Lower leg skin (tissue), 4 donors: ENCODE data around the gene VRK1. TPM values are rescaled to one million over a fixed set of nuclear protein-coding genes. Genes with fewer than 3 reads are reported as not detected.

Source experiments
- DNase-seq, 2 donors: peaks; one replicate each; pipeline ENCODE4 v3.0.0-alpha.2; 2019; ENCODE audit warnings: low spot score in 2 of 2
- H3K4me3 ChIP-seq: fragments of 200-600 bp; sonication (generic); 2 replicates; pipeline ENCODE4 v1.5.1; 2017; ENCODE audit warnings: mild to moderate bottlenecking, low read depth; ENCODE audit not compliant: poor library complexity, severe bottlenecking
- POLR2A ChIP-seq, 2 donors: fragments of 450-650 bp; IDR thresholded peaks; one replicate each; pipeline ENCODE4 v1.6.1; 2016 to 2017; ENCODE audit warnings: antibody characterized with exemption in 2 of 2, mild to moderate bottlenecking in 1 of 2, moderate library complexity in 1 of 2
- WGBS, 2 donors: methylation state at CpG; one replicate each; pipeline ENCODE4 v1.1.5; 2018; 5-methylcytosine and 5-hydroxymethylcytosine counted together
- intact Hi-C: fragments of 100-400 bp; cut with DNase I; formaldehyde crosslinking; loops from one replicate; pipeline ENCODE4 v1.15.0; 2023; ENCODE audit warnings: low total_unique reads
- total RNA-seq, 4 donors: library from RNA; depleted of rRNA; stranded (reverse); fragments of >200 nt; gene quantifications; one replicate each; pipeline ENCODE4 v1.1.0, GENCODE V29; 2016
- TF ChIP-seq, protein P1 (sequence below), 3 donors: fragments of 450-650 bp; IDR thresholded peaks; one replicate each; pipeline ENCODE4 v1.5.1; 2016; ENCODE audit warnings: antibody characterized with exemption in 3 of 3, mild to moderate bottlenecking in 3 of 3, moderate library complexity in 2 of 3

The VRK1 gene
- total RNA-seq, 4 donors from 2014 or later, result 6.9 to 12.2 (median 8.9) TPM

DNA sequence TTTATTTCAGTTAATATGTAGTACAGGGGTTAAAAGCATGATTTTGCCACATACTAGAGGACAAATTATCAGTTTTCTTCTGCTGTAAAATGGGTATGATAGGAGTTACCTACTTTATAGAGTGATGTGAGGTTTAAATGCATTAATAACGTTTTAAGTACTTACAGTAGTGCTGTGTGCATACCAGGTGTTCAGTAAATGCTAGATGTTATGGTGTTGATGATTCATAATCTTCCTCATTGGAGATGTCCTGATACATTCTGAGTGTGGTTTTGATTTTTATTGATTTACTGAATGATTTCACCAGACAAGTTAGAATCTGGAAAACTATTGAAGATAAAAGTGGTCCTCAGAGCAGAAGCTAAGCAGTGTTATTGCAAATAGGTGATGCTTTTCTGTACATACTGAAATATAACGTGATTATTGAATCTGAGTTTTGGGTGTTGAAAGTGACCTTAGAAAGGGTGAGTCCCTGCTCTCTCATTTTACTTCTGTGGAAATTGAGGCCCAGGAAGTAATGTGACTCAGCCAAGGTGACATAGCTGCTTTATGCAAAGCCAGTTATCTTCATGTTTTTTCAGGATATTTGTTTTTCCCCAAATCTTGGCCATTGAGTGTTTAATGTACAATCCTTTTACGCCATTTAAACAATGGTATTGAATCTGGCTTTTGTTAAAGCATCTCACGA is 54.7 kb downstream of the VRK1 start:
- intact Hi-C loops, result no loop called here
- no peak for DNase-seq
- H3K4me3 ChIP-seq, result no peak overlapping the region
- WGBS, 2 donors, result 90 to 91% methylated on average over 4 of the region's 4 CpGs
- TF ChIP-seq POLR2A (IDR thresholded peaks at IDR 0.05), result no peak
- TF ChIP-seq, protein P1, sequence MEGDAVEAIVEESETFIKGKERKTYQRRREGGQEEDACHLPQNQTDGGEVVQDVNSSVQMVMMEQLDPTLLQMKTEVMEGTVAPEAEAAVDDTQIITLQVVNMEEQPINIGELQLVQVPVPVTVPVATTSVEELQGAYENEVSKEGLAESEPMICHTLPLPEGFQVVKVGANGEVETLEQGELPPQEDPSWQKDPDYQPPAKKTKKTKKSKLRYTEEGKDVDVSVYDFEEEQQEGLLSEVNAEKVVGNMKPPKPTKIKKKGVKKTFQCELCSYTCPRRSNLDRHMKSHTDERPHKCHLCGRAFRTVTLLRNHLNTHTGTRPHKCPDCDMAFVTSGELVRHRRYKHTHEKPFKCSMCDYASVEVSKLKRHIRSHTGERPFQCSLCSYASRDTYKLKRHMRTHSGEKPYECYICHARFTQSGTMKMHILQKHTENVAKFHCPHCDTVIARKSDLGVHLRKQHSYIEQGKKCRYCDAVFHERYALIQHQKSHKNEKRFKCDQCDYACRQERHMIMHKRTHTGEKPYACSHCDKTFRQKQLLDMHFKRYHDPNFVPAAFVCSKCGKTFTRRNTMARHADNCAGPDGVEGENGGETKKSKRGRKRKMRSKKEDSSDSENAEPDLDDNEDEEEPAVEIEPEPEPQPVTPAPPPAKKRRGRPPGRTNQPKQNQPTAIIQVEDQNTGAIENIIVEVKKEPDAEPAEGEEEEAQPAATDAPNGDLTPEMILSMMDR (IDR thresholded peaks at IDR 0.05), result no peak

DNA sequence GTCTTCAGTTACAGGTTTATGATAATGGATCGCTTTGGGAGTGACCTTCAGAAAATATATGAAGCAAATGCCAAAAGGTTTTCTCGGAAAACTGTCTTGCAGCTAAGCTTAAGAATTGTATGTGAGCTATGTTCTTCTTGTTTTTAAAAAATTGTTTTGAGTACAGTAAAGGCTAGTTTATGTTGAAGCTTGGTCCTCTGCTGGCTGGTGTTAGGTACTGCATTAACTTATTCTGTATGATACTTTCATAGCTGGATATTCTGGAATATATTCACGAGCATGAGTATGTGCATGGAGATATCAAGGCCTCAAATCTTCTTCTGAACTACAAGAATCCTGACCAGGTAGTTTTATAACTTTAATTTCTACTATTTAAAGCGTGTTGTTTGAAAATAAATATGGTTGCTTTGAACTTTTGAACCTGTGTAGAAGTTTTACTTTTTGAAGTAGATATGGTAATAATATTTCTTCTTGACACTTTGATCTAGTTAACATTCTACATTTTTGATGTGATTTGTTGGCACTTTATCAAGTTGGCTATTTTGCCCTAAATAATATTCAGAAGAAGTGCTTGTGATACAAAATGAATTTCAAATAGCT is 55.7 kb downstream of the VRK1 start:
- no peak for TF ChIP-seq POLR2A (IDR thresholded peaks at IDR 0.05)
- TF ChIP-seq, protein P1 (IDR thresholded peaks at IDR 0.05), result no peak
- WGBS, 2 donors, result 51 to 53% methylated on average over 4 of the region's 4 CpGs
- DNase-seq, result no peak
- no peak overlapping the region for H3K4me3 ChIP-seq
- intact Hi-C loops, result no loop called here

DNA sequence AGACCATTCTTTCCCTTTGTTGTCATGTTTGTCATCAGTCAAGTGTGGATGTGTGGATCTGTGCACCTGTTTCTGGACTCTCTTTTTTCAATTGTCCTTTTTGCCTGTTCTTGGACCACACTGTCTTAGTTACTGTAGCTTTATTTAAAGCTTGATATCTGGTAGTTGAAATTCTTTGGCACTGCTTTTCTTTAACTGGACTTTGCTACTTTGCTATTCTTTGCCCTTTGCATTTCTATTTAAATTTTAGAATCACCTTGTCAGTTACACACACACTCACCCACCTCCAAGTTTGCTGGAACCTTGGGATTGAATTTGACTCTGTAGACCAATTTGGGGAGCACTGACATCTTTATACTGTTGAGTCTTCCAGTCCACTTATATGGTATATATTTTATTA is 61.5 kb downstream of the VRK1 start:
- no peak overlapping the region for H3K4me3 ChIP-seq
- no peak for DNase-seq
- intact Hi-C loops, result no loop called here
- TF ChIP-seq POLR2A (IDR thresholded peaks at IDR 0.05), result no peak
- TF ChIP-seq, protein P1 (IDR thresholded peaks at IDR 0.05), result no peak

DNA sequence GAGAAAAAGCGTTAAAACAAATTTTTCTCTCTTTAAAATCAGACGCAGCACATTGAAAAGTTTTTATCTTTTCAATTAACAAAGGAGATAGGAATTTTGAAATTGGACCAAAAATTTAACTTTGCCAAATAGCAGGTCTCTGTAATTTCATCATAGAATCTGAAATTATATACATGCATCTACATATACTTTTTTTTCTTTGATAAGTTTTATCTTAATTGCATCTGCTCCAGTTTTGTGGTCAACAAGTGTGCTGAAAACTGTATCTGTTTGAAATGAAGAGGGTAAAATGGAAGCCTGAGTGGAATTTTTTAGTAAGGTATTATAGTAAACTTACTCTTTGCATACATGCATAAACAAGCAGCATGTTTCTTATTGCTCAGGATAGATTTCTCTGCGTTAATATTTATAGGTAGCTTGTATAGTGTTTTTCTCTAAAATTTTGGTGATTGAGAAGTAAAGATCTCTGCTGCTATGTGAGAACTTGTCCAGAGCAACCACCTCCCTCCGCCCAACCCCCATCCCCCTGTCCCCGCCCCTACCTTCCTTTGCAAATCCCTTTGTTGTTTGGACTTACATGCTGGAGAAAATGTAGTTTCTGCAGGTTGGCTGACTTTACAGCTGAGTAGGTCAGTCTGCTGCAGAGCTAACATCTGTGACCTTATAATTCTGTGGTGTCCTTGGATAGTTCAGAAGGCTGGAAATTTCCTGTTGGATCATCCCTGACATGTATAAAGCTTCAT is 64.6 kb downstream of the VRK1 start:
- no peak for TF ChIP-seq POLR2A (IDR thresholded peaks at IDR 0.05)
- TF ChIP-seq, protein P1 (IDR thresholded peaks at IDR 0.05), result no peak
- 90 to 91% methylated on average over 5 of the region's 5 CpGs for WGBS, 2 donors
- intact Hi-C loops, result no loop called here
- H3K4me3 ChIP-seq, result no peak overlapping the region
- DNase-seq, result no peak

DNA sequence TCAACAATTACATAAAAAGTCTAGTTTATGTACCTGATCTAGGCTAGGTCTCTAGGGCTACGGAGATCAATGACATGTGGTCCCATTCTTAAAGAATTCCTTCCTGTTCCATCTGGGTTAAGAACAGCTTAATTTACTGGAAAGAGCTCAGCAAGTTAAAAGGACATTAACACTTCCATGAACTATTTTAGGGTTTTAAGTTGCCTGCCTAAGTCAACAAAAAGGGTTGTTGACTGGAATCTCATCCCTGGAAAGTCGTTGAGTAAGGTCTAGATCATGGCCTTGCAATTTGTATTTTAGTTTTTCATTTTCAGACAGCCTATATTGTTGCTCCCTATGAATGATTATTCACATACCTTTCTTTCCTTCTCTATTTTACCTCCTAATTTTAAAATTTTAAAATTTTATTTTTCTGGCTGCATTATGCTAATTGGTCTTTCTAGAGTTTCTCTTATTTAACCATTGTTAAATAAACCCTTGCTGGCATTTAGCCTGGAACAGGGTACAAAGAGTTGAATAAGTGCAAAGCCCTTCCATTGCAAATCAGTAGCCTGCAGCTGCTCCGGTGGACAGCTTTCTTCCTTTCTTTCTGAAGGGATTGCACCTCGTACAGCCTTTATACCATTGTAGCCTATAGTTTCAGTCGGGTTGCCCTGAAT is 66.3 kb downstream of the VRK1 start:
- WGBS, 2 donors, result 79 to 86% methylated on average over 5 of the region's 5 CpGs
- no peak for TF ChIP-seq POLR2A (IDR thresholded peaks at IDR 0.05)
- TF ChIP-seq, protein P1 (IDR thresholded peaks at IDR 0.05), result no peak
- DNase-seq, result no peak
- H3K4me3 ChIP-seq, result no peak overlapping the region
- intact Hi-C loops, result no loop called here
